Measurements from ENCODE around the gene GINM1.

GINM1 gene

GRCh38 chr6:149545258-149545753 is 20.9 kb upstream of the GINM1 start (continued):
- TF ChIP-seq YY1 (tag by site-specific recombination; IDR thresholded peaks at IDR 0.05) (no peak), ZBTB6 (tag by site-specific recombination; IDR thresholded peaks at IDR 0.05) (no peak), SETDB1 (IDR thresholded peaks at IDR 0.05; ENCODE audit: insufficient read length, low read length) (no peak), ZNF624 (tag by site-specific recombination; IDR thresholded peaks at IDR 0.05) (no peak), RBAK (tag by site-specific recombination; IDR thresholded peaks at IDR 0.05) (no peak), ZSCAN16 (tag by site-specific recombination; IDR thresholded peaks at IDR 0.05) (peak; percentile 99), ZNF776 (tag by site-specific recombination; IDR thresholded peaks at IDR 0.05; ENCODE audit: borderline replicate concordance) (no peak), ZNF670 (tag by site-specific recombination; IDR thresholded peaks at IDR 0.05; ENCODE audit: low read depth) (no peak), ZNF132 (tag by site-specific recombination; IDR thresholded peaks at IDR 0.05; ENCODE audit: borderline replicate concordance) (no peak), ZNF23 (tag by site-specific recombination; IDR thresholded peaks at IDR 0.05; ENCODE audit: borderline replicate concordance) (no peak), FEZF1 (tag by site-specific recombination; IDR thresholded peaks at IDR 0.05) (0 out of 2 replicates have a peak, but pooled peaks have one; percentile 3), ZNF600 (tag by site-specific recombination; IDR thresholded peaks at IDR 0.05) (peak; percentile 21; the same call in 1 of the 2 replicates), ZNF202 (tag by site-specific recombination; IDR thresholded peaks at IDR 0.05; ENCODE audit: borderline replicate concordance) (no peak), GLIS2 (tag by site-specific recombination; IDR thresholded peaks at IDR 0.05) (no peak)

GRCh38 chr6:149545754-149546471 is 20.3 kb upstream of the GINM1 start, which contains the start of gene PPIL4:
TSS of gene PPIL4 (minus strand) at chr6:149546043. CDS start at chr6:149546005, 38 bp downstream.
- H3K27ac ChIP-seq (ENCODE audit: extremely low read depth, low read depth, low read length): peak within 1 kb of the TSS; percentile 79
- ChIA-PET CTCF (interaction anchor here (0.6 to 2.8 kb wide), 17 partner anchors 9 to 536 kb away, joined by 3 to 14 read pairs (median 4); partner anchors contain the start of gene NUP43), POLR2A (interaction anchor here (0.5 to 3.3 kb wide), 7 partner anchors 15 to 204 kb away, joined by 3 to 11 read pairs (median 4); partner anchors contain the start of genes GINM1, LATS1 and PCMT1)
- TF ChIP-seq ZNF837 (tag by site-specific recombination; IDR thresholded peaks at IDR 0.05) (no peak), ZNF514 (tag by site-specific recombination; IDR thresholded peaks at IDR 0.05) (no peak), PRDM1 (tag by site-specific recombination; IDR thresholded peaks at IDR 0.05) (no peak), ZNF157 (tag by site-specific recombination; IDR thresholded peaks at IDR 0.05) (no peak), BCL6B (tag by site-specific recombination; IDR thresholded peaks at IDR 0.05) (no peak), TSHZ1 (tag by site-specific recombination; IDR thresholded peaks at IDR 0.05; ENCODE audit: borderline replicate concordance) (no peak), ZNF623 (tag by site-specific recombination; IDR thresholded peaks at IDR 0.05) (no peak), ZNF48 (tag by site-specific recombination; IDR thresholded peaks at IDR 0.05) (no peak), ZNF138 (tag by site-specific recombination; IDR thresholded peaks at IDR 0.05; ENCODE audit: borderline replicate concordance) (no peak), ZNF416 (tag by site-specific recombination; IDR thresholded peaks at IDR 0.05) (no peak), ZNF133 (tag by site-specific recombination; IDR thresholded peaks at IDR 0.05) (no peak), ZNF292 (tag by site-specific recombination; IDR thresholded peaks at IDR 0.05; ENCODE audit: borderline replicate concordance, low read depth) (no peak), HOXD13 (CRISPR knock-in tag; IDR thresholded peaks at IDR 0.05; ENCODE audit: borderline replicate concordance) (no peak), HIC1 (tag by site-specific recombination; IDR thresholded peaks at IDR 0.05) (no peak), ZNF433 (tag by site-specific recombination; IDR thresholded peaks at IDR 0.05; ENCODE audit: low read depth) (no peak), ZBTB21 (tag by site-specific recombination; IDR thresholded peaks at IDR 0.05) (peak; percentile 95)

More at GRCh38 chr6:149545754-149546471, 20.3 kb upstream of the GINM1 start, which contains the start of gene PPIL4:
- Histone ChIP-seq H3K4me1 (ENCODE audit: control insufficient read depth, insufficient read depth, low read length) (peaks cover 3% of the 10 kb centered on the region; the same call in 1 of the 2 replicates), H3K36me3 (ENCODE audit: control insufficient read depth in 2 of 2, insufficient read depth in 1 of 2, low read length in 2 of 2) (peaks cover under 1 to 3% of the 10 kb centered on the region in 2 experiments; a peak in 2 of 3 replicates), H3K9me3 (ENCODE audit: control insufficient read depth, insufficient read depth, low read depth, low read length) (no peaks in the 10 kb centered on the region), H3K4me3 (ENCODE audit: low read depth, low read length) (peak within 1 kb of the TSS; percentile 79)
